ENCODE results near the gene GRK6.
"Not testable (repeated sequence)": the region's sequence is repeated elsewhere in the genome, so short reads cannot be mapped to it uniquely, and the experiment has no call there.

The GRK6 gene

GRCh38 chr5:177472460-177473442, 46.3 kb downstream of the GRK6 start:
- peak; percentile 47 for DNase-seq

GRCh38 chr5:177473443-177474001, 47.0 kb downstream of the GRK6 start, which contains the start of gene DBN1:
Gene DBN1, minus strand, starts transcription at chr5:177473634. Its CDS starts 113 bp downstream, at chr5:177473521.
- DNase-seq: peak; percentile 73

- no peak for DNase-seq
Measured at GRCh38 chr5:177474002-177474476, 47.6 kb downstream of the GRK6 start.

GRCh38 chr5:177474846-177475562, 48.5 kb downstream of the GRK6 start:
- DNase-seq: no peak

GRCh38 chr5:177475563-177476427, 49.3 kb downstream of the GRK6 start:
- DNase-seq: no peak

GRCh38 chr5:177476531-177477233, 50.2 kb downstream of the GRK6 start:
- no peak for DNase-seq

GRCh38 chr5:177477701-177478477, 51.4 kb downstream of the GRK6 start:
- DNase-seq: no peak

GRCh38 chr5:177478711-177479646, 52.5 kb downstream of the GRK6 start:
- peak; percentile 95 for DNase-seq

GRCh38 chr5:177479774-177480173, 53.3 kb downstream of the GRK6 start:
- DNase-seq: peak; percentile 26

GRCh38 chr5:177482359-177482795, 55.9 kb downstream of the GRK6 start:
- no peak for DNase-seq

- DNase-seq: no peak
Measured at GRCh38 chr5:177483042-177483441, 56.6 kb downstream of the GRK6 start.

- no peak for DNase-seq
Measured at GRCh38 chr5:177483994-177484901, 57.8 kb downstream of the GRK6 start.

- no peak for DNase-seq
Measured at GRCh38 chr5:177484902-177485549, 58.5 kb downstream of the GRK6 start.

GRCh38 chr5:177485753-177486152, 59.3 kb downstream of the GRK6 start:
- not testable (repeated sequence) for DNase-seq

- no peak for DNase-seq
Measured at GRCh38 chr5:177486256-177486655, 59.8 kb downstream of the GRK6 start.

- no peak for DNase-seq
Measured at GRCh38 chr5:177487144-177487543, 60.7 kb downstream of the GRK6 start.

- no peak for DNase-seq
Measured at GRCh38 chr5:177487975-177488374, 61.5 kb downstream of the GRK6 start.

Measured in OCI-M1 (cell line).